DOHH2 (cell line): ENCODE data around the gene SLC22A14.

Experiments
- H3F3A ChIP-seq: fragments of 200-600 bp; sonication (generic), shearing (Covaris generic); 2 replicates; pipeline ENCODE4 v1.6.0; 2016; ENCODE audit warnings: antibody characterized with exemption, mild to moderate bottlenecking; ENCODE audit not compliant: control insufficient read depth, insufficient read depth
- H3K27ac ChIP-seq: fragments of 200-600 bp; sonication (generic); 2 replicates; pipeline ENCODE4 v1.5.1; 2014; ENCODE audit warnings: low read depth, mild to moderate bottlenecking, low read length, moderate library complexity
- H3K27me3 ChIP-seq: fragments of 200-600 bp; sonication (generic); 2 replicates; pipeline ENCODE4 v1.6.1; 2014; ENCODE audit warnings: mild to moderate bottlenecking, low read length, mixed read lengths; ENCODE audit not compliant: control insufficient read depth
- H3K36me3 ChIP-seq: fragments of 200-600 bp; sonication (generic); 2 replicates; pipeline ENCODE4 v1.6.1; 2014; ENCODE audit warnings: mild to moderate bottlenecking, low read length, moderate library complexity, mixed read lengths; ENCODE audit not compliant: control insufficient read depth
- H3K4me1 ChIP-seq: fragments of 200-600 bp; sonication (generic); 2 replicates; pipeline ENCODE4 v1.6.1; 2014; ENCODE audit warnings: mild to moderate bottlenecking, low read length, mixed read lengths; ENCODE audit not compliant: control insufficient read depth
- H3K4me2 ChIP-seq: fragments of 200-600 bp; sonication (generic); 2 replicates; pipeline ENCODE4 v1.6.0; 2014; ENCODE audit warnings: mild to moderate bottlenecking, low read length, moderate library complexity
- H3K4me3 ChIP-seq: fragments of 200-600 bp; sonication (generic); 2 replicates; pipeline ENCODE4 v1.5.1; 2014; ENCODE audit warnings: mild to moderate bottlenecking, low read length, mixed read lengths
- H3K79me2 ChIP-seq: fragments of 200-600 bp; sonication (generic); 2 replicates; pipeline ENCODE4 v1.6.1; 2014; ENCODE audit warnings: mild to moderate bottlenecking, low read length, mixed read lengths; ENCODE audit not compliant: control insufficient read depth
- H3K9me2 ChIP-seq: fragments of 200-600 bp; sonication (generic); replicated peaks from 2 replicates; pipeline ENCODE4 v1.6.1; 2014; ENCODE audit warnings: mild to moderate bottlenecking, low read length, mixed read lengths; ENCODE audit not compliant: control insufficient read depth
- H3K9me3 ChIP-seq: fragments of 200-600 bp; sonication (generic); 2 replicates; pipeline ENCODE4 v1.6.1; 2014; ENCODE audit warnings: antibody characterized with exemption, low read length, mixed read lengths; ENCODE audit not compliant: control insufficient read depth, insufficient read depth
- H4K20me1 ChIP-seq: fragments of 200-600 bp; sonication (generic); 2 replicates; pipeline ENCODE4 v1.6.0; 2014; ENCODE audit warnings: low read depth, mild to moderate bottlenecking, antibody characterized with exemption, low read length, moderate library complexity; ENCODE audit not compliant: control insufficient read depth, insufficient read depth
- EZH2phosphoT487 ChIP-seq: fragments of 200-600 bp; sonication (generic); IDR thresholded peaks from 2 replicates; pipeline ENCODE4 v1.6.1; 2017; ENCODE audit warnings: borderline replicate concordance, mild to moderate bottlenecking, antibody characterized with exemption, low read length, moderate library complexity, mixed read lengths
- TF ChIP-seq, protein P1 (sequence below): fragments of 200-600 bp; sonication (generic); IDR thresholded peaks from one replicate; pipeline ENCODE4 v1.5.1; 2014; ENCODE audit warnings: antibody characterized with exemption, mild to moderate bottlenecking, low read depth, low read length; ENCODE audit not compliant: poor library complexity, severe bottlenecking

The SLC22A14 gene

GRCh38 chr3:38314112-38314763 is 32.1 kb downstream of the SLC22A14 start:
- H3K27ac ChIP-seq, result no peak overlapping the region
- TF ChIP-seq EZH2phosphoT487, result no peak
- TF ChIP-seq, protein P1, sequence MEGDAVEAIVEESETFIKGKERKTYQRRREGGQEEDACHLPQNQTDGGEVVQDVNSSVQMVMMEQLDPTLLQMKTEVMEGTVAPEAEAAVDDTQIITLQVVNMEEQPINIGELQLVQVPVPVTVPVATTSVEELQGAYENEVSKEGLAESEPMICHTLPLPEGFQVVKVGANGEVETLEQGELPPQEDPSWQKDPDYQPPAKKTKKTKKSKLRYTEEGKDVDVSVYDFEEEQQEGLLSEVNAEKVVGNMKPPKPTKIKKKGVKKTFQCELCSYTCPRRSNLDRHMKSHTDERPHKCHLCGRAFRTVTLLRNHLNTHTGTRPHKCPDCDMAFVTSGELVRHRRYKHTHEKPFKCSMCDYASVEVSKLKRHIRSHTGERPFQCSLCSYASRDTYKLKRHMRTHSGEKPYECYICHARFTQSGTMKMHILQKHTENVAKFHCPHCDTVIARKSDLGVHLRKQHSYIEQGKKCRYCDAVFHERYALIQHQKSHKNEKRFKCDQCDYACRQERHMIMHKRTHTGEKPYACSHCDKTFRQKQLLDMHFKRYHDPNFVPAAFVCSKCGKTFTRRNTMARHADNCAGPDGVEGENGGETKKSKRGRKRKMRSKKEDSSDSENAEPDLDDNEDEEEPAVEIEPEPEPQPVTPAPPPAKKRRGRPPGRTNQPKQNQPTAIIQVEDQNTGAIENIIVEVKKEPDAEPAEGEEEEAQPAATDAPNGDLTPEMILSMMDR, result no peak
- H3F3A ChIP-seq, result no peaks in the 10 kb centered on the region
- H3K4me3 ChIP-seq, result no peak overlapping the region
- no peaks in the 10 kb centered on the region for H3K9me2 ChIP-seq
- H4K20me1 ChIP-seq, result no peaks in the 10 kb centered on the region
- no peaks in the 10 kb centered on the region for H3K9me3 ChIP-seq
- H3K4me1 ChIP-seq, result no peaks in the 10 kb centered on the region
- no peaks in the 10 kb centered on the region for H3K36me3 ChIP-seq
- H3K27me3 ChIP-seq, result peaks cover 28% of the 10 kb centered on the region
- H3K4me2 ChIP-seq, result no peak overlapping the region
- no peaks in the 10 kb centered on the region for H3K79me2 ChIP-seq

DNA sequence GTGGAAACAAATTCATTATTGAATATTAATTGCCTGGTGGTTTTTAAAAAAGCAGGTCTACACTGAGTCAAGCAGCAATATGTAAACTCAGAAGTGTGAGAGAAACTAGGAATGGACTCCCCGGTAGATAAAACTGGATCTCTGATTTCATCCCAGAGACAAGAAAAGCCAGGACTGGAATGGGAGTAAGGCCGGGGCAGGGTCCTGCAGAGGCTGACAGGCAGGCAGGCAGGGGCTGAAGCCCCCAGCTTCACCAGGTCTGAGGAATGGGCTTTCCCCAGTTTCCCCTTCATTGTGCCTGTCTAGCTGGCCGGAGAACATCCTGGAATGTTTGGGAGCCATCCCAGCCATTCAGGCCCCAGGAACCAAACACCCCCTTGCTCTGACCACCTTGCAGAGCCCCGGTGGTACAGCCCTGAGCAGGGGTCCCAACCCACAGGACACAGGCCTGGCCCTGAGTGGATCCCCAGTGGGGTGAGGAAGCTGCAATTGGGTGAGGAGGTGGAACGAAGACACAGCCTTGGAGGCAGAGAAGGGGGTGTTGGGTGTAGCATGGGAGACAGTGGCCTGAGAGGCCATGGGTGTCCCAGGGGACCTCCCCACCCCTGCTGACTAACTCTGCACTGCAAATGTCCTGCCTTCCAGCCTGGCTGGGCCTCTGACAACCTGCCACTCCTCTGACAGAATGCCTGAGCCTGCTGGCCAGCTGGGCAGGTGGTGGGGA is 32.8 kb downstream of the SLC22A14 start:
- Histone ChIP-seq H3K79me2 (no peaks in the 10 kb centered on the region), H3K4me1 (no peaks in the 10 kb centered on the region), H3K36me3 (no peaks in the 10 kb centered on the region), H3K9me2 (no peaks in the 10 kb centered on the region), H4K20me1 (no peaks in the 10 kb centered on the region), H3K4me2 (no peak overlapping the region), H3K4me3 (no peak overlapping the region), H3K27me3 (peaks cover 21% of the 10 kb centered on the region), H3K9me3 (no peaks in the 10 kb centered on the region), H3F3A (no peaks in the 10 kb centered on the region), H3K27ac (no peak overlapping the region)
- TF ChIP-seq, protein P1, result no peak

DNA sequence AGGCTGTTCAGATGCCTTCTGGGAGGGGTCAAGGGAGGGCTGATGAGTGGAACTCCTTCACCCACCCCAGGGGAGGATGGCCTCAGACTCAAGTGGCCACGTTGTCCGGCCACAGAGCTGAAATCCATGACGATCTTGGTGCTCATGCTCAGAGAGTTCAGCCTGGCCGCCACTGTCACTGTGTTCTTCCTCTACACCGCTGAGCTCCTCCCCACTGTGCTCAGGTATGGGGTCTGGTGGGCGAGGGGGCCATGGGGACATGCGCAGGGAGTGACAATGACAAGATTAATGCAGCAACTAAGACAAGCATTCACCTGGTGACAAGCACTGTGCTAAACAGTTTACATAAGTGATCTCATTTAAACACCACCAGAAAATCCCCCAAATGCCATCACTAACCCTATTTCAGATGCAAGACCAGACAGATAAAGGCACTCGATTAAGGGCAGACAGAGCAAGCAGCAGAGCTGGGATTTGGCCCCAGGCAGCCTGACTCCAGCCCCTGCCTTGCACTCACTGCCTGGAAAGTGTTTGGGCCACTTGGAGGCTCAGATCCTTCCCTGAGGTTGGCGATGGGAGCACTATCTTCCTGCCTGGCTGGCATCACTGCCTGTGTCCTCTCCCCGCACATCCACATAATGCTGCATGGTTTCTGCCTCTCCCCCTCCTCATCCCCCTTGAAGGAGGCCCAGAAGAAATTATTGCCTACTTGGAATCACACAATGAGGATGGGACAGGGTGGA is 33.6 kb downstream of the SLC22A14 start:
- no peaks in the 10 kb centered on the region for H3K36me3 ChIP-seq
- H3K9me3 ChIP-seq, result no peaks in the 10 kb centered on the region
- no peaks in the 10 kb centered on the region for H3F3A ChIP-seq
- TF ChIP-seq EZH2phosphoT487, result no peak
- H4K20me1 ChIP-seq, result no peaks in the 10 kb centered on the region
- H3K27ac ChIP-seq, result no peak overlapping the region
- H3K4me3 ChIP-seq, result no peak overlapping the region
- no peaks in the 10 kb centered on the region for H3K79me2 ChIP-seq
- no peaks in the 10 kb centered on the region for H3K9me2 ChIP-seq
- H3K4me2 ChIP-seq, result no peak overlapping the region
- H3K4me1 ChIP-seq, result no peaks in the 10 kb centered on the region
- H3K27me3 ChIP-seq, result peaks cover 18% of the 10 kb centered on the region
